HG02938 (cell line): ENCODE results near the gene NAA38.

Source experiments
- ATAC-seq: cut with Tn5 transposase; IDR thresholded peaks from one replicate; pipeline ENCODE4 v1.9.1; 2021; ENCODE audit warnings: mild to moderate bottlenecking, moderate library complexity; ENCODE audit not compliant: unreplicated experiment

The NAA38 gene

GRCh38 chr17:7852919-7853690 is 4.3 kb downstream of the NAA38 start:
- no peak for ATAC-seq

- ATAC-seq: no peak
Observed at GRCh38 chr17:7852262-7852670, 5.1 kb downstream of the NAA38 start.

- peak; percentile 69 for ATAC-seq
Observed at GRCh38 chr17:7851438-7852261, 5.7 kb downstream of the NAA38 start.

GRCh38 chr17:7850701-7851437 is 6.5 kb downstream of the NAA38 start:
- ATAC-seq: no peak

GRCh38 chr17:7849751-7850504 is 7.4 kb downstream of the NAA38 start:
- ATAC-seq: no peak

GRCh38 chr17:7849130-7849750 is 8.1 kb downstream of the NAA38 start:
- ATAC-seq: no peak

GRCh38 chr17:7848739-7849129 is 8.6 kb downstream of the NAA38 start:
- no peak for ATAC-seq

- no peak for ATAC-seq
Observed at GRCh38 chr17:7848131-7848579, 9.2 kb downstream of the NAA38 start.

GRCh38 chr17:7846765-7847661 is 10.3 kb downstream of the NAA38 start:
- no peak for ATAC-seq

GRCh38 chr17:7846063-7846735 is 11.2 kb downstream of the NAA38 start:
- no peak for ATAC-seq

- no peak for ATAC-seq
Observed at GRCh38 chr17:7845359-7846062, 11.8 kb downstream of the NAA38 start.

GRCh38 chr17:7844292-7845154 is 12.8 kb downstream of the NAA38 start:
- peak; percentile 42 for ATAC-seq

- no peak for ATAC-seq
Observed at GRCh38 chr17:7843536-7844291, 13.6 kb downstream of the NAA38 start.

GRCh38 chr17:7843257-7843535 is 14.2 kb downstream of the NAA38 start:
- no peak for ATAC-seq

- peak; percentile 22 for ATAC-seq
Observed at GRCh38 chr17:7842380-7843256, 14.7 kb downstream of the NAA38 start.
